HepG2 (cell line): ENCODE measurements around the gene RABL6. TPM values are rescaled to one million over a fixed set of nuclear protein-coding genes. Genes with fewer than 3 reads are reported as not detected.

ENCODE experiments used
- ATAC-seq: fragments of 200-7000 bp; cut with Tn5 transposase; 3 replicates; pipeline ENCODE4 v1.9.1; 2020; ENCODE audit warnings: mild to moderate bottlenecking, moderate library complexity
- BruUV-seq: library from RNA; stranded (reverse); fragments of 400-500 nt; replicated peaks from 2 replicates; lab custom pipeline; 2021; lab: Mats Ljungman, UMichigan
- CTCF ChIA-PET: fragments of 300-600 bp; formaldehyde crosslinking; extraction: SDS; loops from one replicate; lab custom pipeline; 2021; ENCODE audit warnings: low total read pairs, inconsistent platforms, low intra/inter-chr PET ratio; lab: Yijun Ruan, JAX
- POLR2A ChIA-PET: fragments of 350-600 bp; sonication (Branson Sonifier 250); formaldehyde crosslinking; loops from one replicate; lab custom pipeline; 2020; ENCODE audit warnings: antibody characterized with exemption, inconsistent platforms; lab: Yijun Ruan, JAX
- DNase-seq: peaks from one replicate; pipeline ENCODE4 v3.0.0-alpha.2; 2015; ENCODE audit warnings: low spot score
- FAIRE-seq: peaks from 3 replicates; lab custom pipeline; 2011; peaks lifted over from hg19 to GRCh38; lab: Jason Lieb, UNC
- H2AFZ ChIP-seq: one replicate; pipeline ENCODE4 v1.6.1; 2011; ENCODE audit warnings: low read length, inconsistent platforms
- H3K27ac ChIP-seq: fragments of 300-600 bp; 3 replicates; pipeline ENCODE4 v1.8.0; 2011; ENCODE audit warnings: mixed run types, mild to moderate bottlenecking, mixed read lengths, low read length, inconsistent platforms; ENCODE audit not compliant: insufficient read depth; ENCODE audit errors: extremely low read length
- H3K27me3 ChIP-seq, 2 experiments: fragments of 200-600 bp in 1 of 2; 2 replicates in 1 of 2; 3 replicates in 1 of 2; pipeline versions ENCODE4 v1.6.0 to v1.8.0; 2011; ENCODE audit warnings: low read length in 2 of 2, mild to moderate bottlenecking in 2 of 2, moderate library complexity in 2 of 2, inconsistent platforms in 1 of 2; ENCODE audit not compliant: insufficient read depth in 2 of 2, control insufficient read depth in 1 of 2
- H3K36me3 ChIP-seq, 2 experiments: fragments of 200-600 bp in 1 of 2; replicated peaks in 1 of 2; 2 replicates in 1 of 2; 3 replicates in 1 of 2; pipeline versions ENCODE4 v1.5.1 to v1.8.0; 2011; ENCODE audit warnings: low read length in 2 of 2, inconsistent platforms in 1 of 2; ENCODE audit not compliant: insufficient read depth in 2 of 2, control insufficient read depth in 1 of 2
- H3K4me1 ChIP-seq: 2 replicates; pipeline ENCODE4 v1.5.1; 2012; ENCODE audit warnings: low read length, inconsistent platforms; ENCODE audit not compliant: insufficient read depth
- H3K4me2 ChIP-seq: 2 replicates; pipeline ENCODE4 v1.6.0; 2011; ENCODE audit warnings: low read depth, low read length, inconsistent platforms
- H3K4me3 ChIP-seq, 3 experiments: fragments of 200-600 bp in 1 of 3; sonication (generic), shearing (Covaris generic) in 1 of 3; replicated peaks in 1 of 3; 2 replicates each; pipeline ENCODE4 v1.5.1; 2011 to 2016; ENCODE audit warnings: low read length in 3 of 3, inconsistent platforms in 2 of 3, low read depth in 2 of 3, mild to moderate bottlenecking in 2 of 3, control low read depth in 1 of 3, mixed read lengths in 1 of 3; ENCODE audit not compliant: insufficient read depth in 1 of 3
- H3K79me2 ChIP-seq: one replicate; pipeline ENCODE4 v1.6.1; 2011; ENCODE audit warnings: low read length, inconsistent platforms; ENCODE audit not compliant: insufficient read depth
- H3K9ac ChIP-seq: 2 replicates; pipeline ENCODE4 v1.6.0; 2011; ENCODE audit warnings: mild to moderate bottlenecking, low read depth, low read length, inconsistent platforms; ENCODE audit not compliant: insufficient read depth
- H3K9me3 ChIP-seq: 2 replicates; pipeline ENCODE4 v1.5.1; 2012; ENCODE audit warnings: mild to moderate bottlenecking, low read length
- H4K20me1 ChIP-seq: 2 replicates; pipeline ENCODE4 v1.6.0; 2011; ENCODE audit warnings: inconsistent platforms, mild to moderate bottlenecking, low read length, moderate library complexity; ENCODE audit not compliant: insufficient read depth
- DNMT1 ChIP-seq: sonication (generic); formaldehyde crosslinking; IDR thresholded peaks from 2 replicates; pipeline ENCODE4 v1.5.1; 2020; ENCODE audit warnings: mild to moderate bottlenecking, missing genetic modification reagents
- HES4 ChIP-seq: sonication (generic); formaldehyde crosslinking; IDR thresholded peaks from 2 replicates; pipeline ENCODE4 v1.9.0; 2021; ENCODE audit warnings: mild to moderate bottlenecking, missing genetic modification reagents, borderline replicate concordance
- JUN ChIP-seq: sonication (generic); formaldehyde crosslinking; IDR thresholded peaks from 2 replicates; pipeline ENCODE4 v1.4.0; 2020; ENCODE audit warnings: mild to moderate bottlenecking, missing genetic modification reagents
- KLF16 ChIP-seq, 2 experiments: sonication (generic) in 1 of 2; formaldehyde crosslinking in 1 of 2; IDR thresholded peaks; 2 replicates each; pipeline versions ENCODE4 v1.6.1 to v1.8.0; 2016 to 2023; ENCODE audit warnings: missing genetic modification reagents in 2 of 2, missing compliant biosample characterization in 1 of 2
- NR2F6 ChIP-seq, 2 experiments: IDR thresholded peaks; 2 replicates each; pipeline ENCODE4 v1.6.1; 2016; ENCODE audit warnings: antibody characterized with exemption in 1 of 2, mild to moderate bottlenecking in 1 of 2
- PCBP1 ChIP-seq: fragments of 200-400 bp; formaldehyde crosslinking; IDR thresholded peaks from 2 replicates; pipeline ENCODE4 v1.6.1; 2017; ENCODE audit warnings: mild to moderate bottlenecking, low read depth, low read length, borderline replicate concordance
- PHF8 ChIP-seq: sonication (generic); formaldehyde crosslinking; IDR thresholded peaks from 2 replicates; pipeline ENCODE4 v1.5.0; 2020; ENCODE audit warnings: missing genetic modification reagents
- POLR2G ChIP-seq: fragments of 200-400 bp; formaldehyde crosslinking; IDR thresholded peaks from 2 replicates; pipeline ENCODE4 v1.6.1; 2018; ENCODE audit warnings: mild to moderate bottlenecking, low read depth, low read length, moderate library complexity
- SSRP1 ChIP-seq: IDR thresholded peaks from 2 replicates; pipeline ENCODE4 v1.6.1; 2016; ENCODE audit warnings: control low read depth
- TARDBP ChIP-seq: sonication (generic); formaldehyde crosslinking; IDR thresholded peaks from 2 replicates; pipeline ENCODE4 v1.8.0; 2022; ENCODE audit warnings: mild to moderate bottlenecking, missing genetic modification reagents
- ZNF326 ChIP-seq: sonication (generic); formaldehyde crosslinking; IDR thresholded peaks from 2 replicates; pipeline ENCODE4 v1.4.0; 2020; ENCODE audit warnings: missing genetic modification reagents, borderline replicate concordance
- WGBS: methylation state at CpG from one replicate; pipeline ENCODE4 v1.1.6; 2017; ENCODE audit warnings: low lambda C conversion rate; 5-methylcytosine and 5-hydroxymethylcytosine counted together
- in situ Hi-C: cut with HindIII; loops from 2 replicates; pipeline ENCODE4 v1.10.0; 2017; ENCODE audit warnings: low pct_unique_long_range_greater_than_20kb; ENCODE audit not compliant: extremely low pct_ligation_motif_present
- intact Hi-C: fragments of 100-400 bp; cut with micrococcal nuclease; formaldehyde crosslinking; loops from one replicate; pipeline ENCODE4 v1.10.0; 2022; ENCODE audit not compliant: unreplicated experiment
- polyA plus RNA-seq, 8 experiments: library from polyadenylated mRNA; depleted of rRNA in 3 of 8; stranded (reverse) in 7 of 8; unstranded in 1 of 8; fragments of >200 nt; fragmentation: Illumina TruSeq in 4 of 8; extraction: Trizol in 4 of 8; gene quantifications; 2 replicates each; pipeline versions ENCODE4 v1.2.1 to v1.2.3, GENCODE V29; 2011 to 2016; ENCODE audit warnings: low read depth in 4 of 8, missing spikeins in 1 of 8, mixed read lengths in 1 of 8; ENCODE audit not compliant: insufficient read depth in 1 of 8
- total RNA-seq, 5 experiments: library from RNA; depleted of rRNA; stranded (reverse); fragments of >200 nt; fragmentation: Illumina TruSeq; extraction: Trizol; gene quantifications; 2 replicates each; pipeline ENCODE4 v1.2.3, GENCODE V29; 2016; ENCODE audit warnings: low read depth in 1 of 5
- TF ChIP-seq, protein P1 (sequence below): IDR thresholded peaks from 2 replicates; pipeline ENCODE4 v1.6.1; 2016; ENCODE audit warnings: low read depth, missing genetic modification reagents, missing compliant biosample characterization

Gene RABL6
- total and polyA plus RNA-seq, 2 of the 13 experiments (the other 11 are each of a cell fraction or from before 2014, with no cell fraction given) = 81.5 to 125 TPM

GRCh38 chr9:136858844-136859757 is 51.4 kb downstream of the RABL6 start (continued):
- TF ChIP-seq KLF16 (CRISPR knock-in tag; IDR thresholded peaks at IDR 0.05) (no peak), NR2F6 (IDR thresholded peaks at IDR 0.05) (no peak), NR2F6 (CRISPR knock-in tag; IDR thresholded peaks at IDR 0.05) (0 out of 2 replicates have a peak, but pooled peaks have one; percentile 32), PCBP1 (no peak), JUN (no peak)

DNA sequence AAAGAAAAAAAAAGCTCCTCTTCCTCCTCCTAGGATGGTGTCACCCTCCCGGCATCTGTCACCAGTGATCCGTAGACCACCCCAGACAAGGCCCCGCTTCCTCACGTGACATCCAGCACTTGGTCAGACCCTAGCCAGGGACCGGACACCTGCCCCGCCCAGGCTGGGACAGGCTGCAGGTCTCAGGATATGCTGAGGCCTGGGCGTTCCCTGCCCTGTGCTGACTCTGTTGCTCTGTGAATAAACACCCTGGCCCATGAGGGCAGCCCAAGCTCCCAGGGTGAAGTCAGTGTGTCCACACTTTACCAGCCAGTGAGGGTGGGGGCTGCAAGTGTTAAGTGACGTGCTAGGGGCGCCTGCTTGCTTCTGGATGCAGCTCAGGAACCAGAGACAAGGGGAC is 52.8 kb downstream of the RABL6 start:
- Histone ChIP-seq H3K27ac (no peak overlapping the region), H3K36me3 (peaks cover 17 to 37% of the 10 kb centered on the region in 2 experiments), H3K4me3 (no peak overlapping the region), H2AFZ (no peak overlapping the region), H4K20me1 (0 out of 2 replicates have a peak, but pooled peaks cover 7% of the 10 kb centered on the region), H3K4me2 (no peak overlapping the region), H3K9ac (no peak overlapping the region), H3K4me1 (peaks cover 48% of the 10 kb centered on the region), H3K27me3 (no peaks in the 10 kb centered on the region), H3K9me3 (no peaks in the 10 kb centered on the region), H3K79me2 (peaks cover 18% of the 10 kb centered on the region)
- DNase-seq (no peak), FAIRE-seq (no peak), ATAC-seq (no peak)
- in situ Hi-C loops = no loop called here
- ChIA-PET POLR2A (interaction anchor here (0.8 to 5.0 kb wide), 8 partner anchors 9 to 42 kb away, joined by 3 to 29 read pairs (median 4); partner anchors contain the start of genes MAMDC4 and TRAF2), CTCF (no interaction called here)
- TF ChIP-seq POLR2G (peak; percentile 61; the same call in 1 of the 2 replicates), PHF8 (CRISPR knock-in tag) (no peak), HES4 (no peak), SSRP1 (peak; percentile 11; the same call in 1 of the 2 replicates), ZNF326 (0 out of 2 replicates have a peak, but pooled peaks have one; percentile 59), TARDBP (CRISPR knock-in tag) (no peak), DNMT1 (no peak)
- TF ChIP-seq, protein P1, sequence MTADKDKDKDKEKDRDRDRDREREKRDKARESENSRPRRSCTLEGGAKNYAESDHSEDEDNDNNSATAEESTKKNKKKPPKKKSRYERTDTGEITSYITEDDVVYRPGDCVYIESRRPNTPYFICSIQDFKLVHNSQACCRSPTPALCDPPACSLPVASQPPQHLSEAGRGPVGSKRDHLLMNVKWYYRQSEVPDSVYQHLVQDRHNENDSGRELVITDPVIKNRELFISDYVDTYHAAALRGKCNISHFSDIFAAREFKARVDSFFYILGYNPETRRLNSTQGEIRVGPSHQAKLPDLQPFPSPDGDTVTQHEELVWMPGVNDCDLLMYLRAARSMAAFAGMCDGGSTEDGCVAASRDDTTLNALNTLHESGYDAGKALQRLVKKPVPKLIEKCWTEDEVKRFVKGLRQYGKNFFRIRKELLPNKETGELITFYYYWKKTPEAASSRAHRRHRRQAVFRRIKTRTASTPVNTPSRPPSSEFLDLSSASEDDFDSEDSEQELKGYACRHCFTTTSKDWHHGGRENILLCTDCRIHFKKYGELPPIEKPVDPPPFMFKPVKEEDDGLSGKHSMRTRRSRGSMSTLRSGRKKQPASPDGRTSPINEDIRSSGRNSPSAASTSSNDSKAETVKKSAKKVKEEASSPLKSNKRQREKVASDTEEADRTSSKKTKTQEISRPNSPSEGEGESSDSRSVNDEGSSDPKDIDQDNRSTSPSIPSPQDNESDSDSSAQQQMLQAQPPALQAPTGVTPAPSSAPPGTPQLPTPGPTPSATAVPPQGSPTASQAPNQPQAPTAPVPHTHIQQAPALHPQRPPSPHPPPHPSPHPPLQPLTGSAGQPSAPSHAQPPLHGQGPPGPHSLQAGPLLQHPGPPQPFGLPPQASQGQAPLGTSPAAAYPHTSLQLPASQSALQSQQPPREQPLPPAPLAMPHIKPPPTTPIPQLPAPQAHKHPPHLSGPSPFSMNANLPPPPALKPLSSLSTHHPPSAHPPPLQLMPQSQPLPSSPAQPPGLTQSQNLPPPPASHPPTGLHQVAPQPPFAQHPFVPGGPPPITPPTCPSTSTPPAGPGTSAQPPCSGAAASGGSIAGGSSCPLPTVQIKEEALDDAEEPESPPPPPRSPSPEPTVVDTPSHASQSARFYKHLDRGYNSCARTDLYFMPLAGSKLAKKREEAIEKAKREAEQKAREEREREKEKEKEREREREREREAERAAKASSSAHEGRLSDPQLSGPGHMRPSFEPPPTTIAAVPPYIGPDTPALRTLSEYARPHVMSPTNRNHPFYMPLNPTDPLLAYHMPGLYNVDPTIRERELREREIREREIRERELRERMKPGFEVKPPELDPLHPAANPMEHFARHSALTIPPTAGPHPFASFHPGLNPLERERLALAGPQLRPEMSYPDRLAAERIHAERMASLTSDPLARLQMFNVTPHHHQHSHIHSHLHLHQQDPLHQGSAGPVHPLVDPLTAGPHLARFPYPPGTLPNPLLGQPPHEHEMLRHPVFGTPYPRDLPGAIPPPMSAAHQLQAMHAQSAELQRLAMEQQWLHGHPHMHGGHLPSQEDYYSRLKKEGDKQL (CRISPR knock-in tag) = no peak
- no TSS peak for BruUV-seq
- intact Hi-C loops = no loop called here
- 75% methylated on average over 5 of the region's 9 CpGs for WGBS
